Astrocyte (in vitro differentiated cells and primary cell): ENCODE measurements around the gene CYB5R4. TPM values are rescaled to one million over a fixed set of nuclear protein-coding genes. Genes with fewer than 3 reads are reported as not detected.

ENCODE experiments used
- DNase-seq: peaks from one replicate; pipeline ENCODE4 v3.0.0-alpha.2; 2010; ENCODE audit warnings: low read depth
- FAIRE-seq: peaks from 2 replicates; lab custom pipeline; 2011; peaks lifted over from hg19 to GRCh38; lab: Jason Lieb, UNC
- H2AFZ ChIP-seq: 2 replicates; pipeline ENCODE4 v1.6.0; 2012; ENCODE audit warnings: low read depth, low read length, inconsistent platforms
- H3K27ac ChIP-seq: 2 replicates; pipeline ENCODE4 v1.5.1; 2011; ENCODE audit warnings: low read depth, low read length, inconsistent platforms
- H3K27me3 ChIP-seq: 2 replicates; pipeline ENCODE4 v1.6.0; 2011; ENCODE audit warnings: low read length, inconsistent platforms; ENCODE audit not compliant: insufficient read depth
- H3K36me3 ChIP-seq: 2 replicates; pipeline ENCODE4 v1.5.1; 2011; ENCODE audit warnings: low read length, inconsistent platforms; ENCODE audit not compliant: insufficient read depth
- H3K4me1 ChIP-seq: 2 replicates; pipeline ENCODE4 v1.5.1; 2011; ENCODE audit warnings: low read length, inconsistent platforms; ENCODE audit not compliant: insufficient read depth
- H3K4me2 ChIP-seq: 2 replicates; pipeline ENCODE4 v1.6.0; 2012; ENCODE audit warnings: low read length, inconsistent platforms
- H3K4me3 ChIP-seq: 2 replicates; pipeline ENCODE4 v1.5.1; 2011; ENCODE audit warnings: low read depth, mild to moderate bottlenecking, low read length, inconsistent platforms; ENCODE audit not compliant: insufficient read depth
- H3K79me2 ChIP-seq: 2 replicates; pipeline ENCODE4 v1.6.0; 2012; ENCODE audit warnings: mild to moderate bottlenecking, low read length, inconsistent platforms; ENCODE audit not compliant: insufficient read depth
- H3K9ac ChIP-seq: 2 replicates; pipeline ENCODE4 v1.6.0; 2012; ENCODE audit warnings: mild to moderate bottlenecking, low read length, inconsistent platforms
- H3K9me3 ChIP-seq: 2 replicates; pipeline ENCODE4 v1.5.1; 2012; ENCODE audit warnings: low read depth, mild to moderate bottlenecking, low read length, inconsistent platforms; ENCODE audit not compliant: insufficient read depth
- H4K20me1 ChIP-seq: 2 replicates; pipeline ENCODE4 v1.6.0; 2012; ENCODE audit warnings: low read length, inconsistent platforms; ENCODE audit not compliant: insufficient read depth
- H3K27ac Mint-ChIP-seq: one replicate; pipeline ENCODE4 v1.8.0; 2021; ENCODE audit warnings: mild to moderate bottlenecking, mixed read lengths; ENCODE audit not compliant: unreplicated experiment
- H3K27me3 Mint-ChIP-seq: one replicate; pipeline ENCODE4 v1.8.0; 2021; ENCODE audit warnings: low read depth, mixed read lengths; ENCODE audit not compliant: unreplicated experiment
- H3K36me3 Mint-ChIP-seq: one replicate; pipeline ENCODE4 v1.8.0; 2021; ENCODE audit warnings: low read depth, mixed read lengths; ENCODE audit not compliant: unreplicated experiment
- H3K4me1 Mint-ChIP-seq: one replicate; pipeline ENCODE4 v1.8.0; 2021; ENCODE audit warnings: low read depth, mixed read lengths; ENCODE audit not compliant: unreplicated experiment
- H3K4me3 Mint-ChIP-seq: one replicate; pipeline ENCODE4 v1.8.0; 2021; ENCODE audit warnings: mild to moderate bottlenecking, moderate library complexity, mixed read lengths; ENCODE audit not compliant: unreplicated experiment
- H3K9me3 Mint-ChIP-seq: one replicate; pipeline ENCODE4 v1.8.0; 2021; ENCODE audit warnings: mild to moderate bottlenecking, mixed read lengths; ENCODE audit not compliant: unreplicated experiment
- EZH2 ChIP-seq: IDR thresholded peaks from 2 replicates; pipeline ENCODE4 v1.6.1; 2012; ENCODE audit warnings: mild to moderate bottlenecking, low read length, inconsistent platforms; ENCODE audit not compliant: insufficient read depth
- total RNA-seq: library from RNA; stranded (reverse); gene quantifications from 2 replicates; pipeline ENCODE4 v1.2.1, GENCODE V29; 2021
- TF ChIP-seq, protein P1 (sequence below): IDR thresholded peaks from 2 replicates; pipeline ENCODE4 v1.5.1; 2011; ENCODE audit warnings: low read depth, mild to moderate bottlenecking, inconsistent platforms, low read length, moderate library complexity; ENCODE audit not compliant: insufficient read depth

The CYB5R4 gene
- total RNA-seq, 1 donor from 2014 or later, result 14.0 TPM

DNA sequence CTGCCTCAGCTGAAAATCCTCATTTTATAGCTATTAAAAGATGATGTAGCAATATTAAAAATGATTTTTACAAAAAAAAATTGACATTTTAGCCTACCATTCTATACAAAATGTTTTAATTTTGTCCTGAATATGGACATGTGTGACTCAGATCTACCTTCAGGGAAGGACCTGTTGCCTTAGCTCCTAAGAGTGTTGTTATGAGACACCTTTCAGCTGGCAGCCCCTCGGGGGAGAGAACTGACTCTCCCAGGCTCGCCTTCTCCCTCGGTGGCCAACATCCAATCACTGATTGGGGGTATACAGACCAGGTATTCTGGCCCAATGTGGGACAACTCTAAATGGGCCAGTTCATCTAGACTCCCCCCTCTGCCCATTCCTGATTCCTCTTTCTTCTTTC lies 141.6 kb downstream of the CYB5R4 start:
- DNase-seq (no peak), FAIRE-seq (no peak)
- Mint-ChIP-seq H3K36me3 (no peaks in the 10 kb centered on the region), H3K4me3 (no peak overlapping the region), H3K27ac (no peak overlapping the region), H3K9me3 (no peaks in the 10 kb centered on the region), H3K27me3 (no peaks in the 10 kb centered on the region), H3K4me1 (no peaks in the 10 kb centered on the region)
- no peak overlapping the region for H3K4me2 ChIP-seq
- no peak overlapping the region for H2AFZ ChIP-seq
- H4K20me1 ChIP-seq, result no peaks in the 10 kb centered on the region
- H3K79me2 ChIP-seq, result no peaks in the 10 kb centered on the region
- no peaks in the 10 kb centered on the region for H3K9me3 ChIP-seq
- TF ChIP-seq, protein P1, sequence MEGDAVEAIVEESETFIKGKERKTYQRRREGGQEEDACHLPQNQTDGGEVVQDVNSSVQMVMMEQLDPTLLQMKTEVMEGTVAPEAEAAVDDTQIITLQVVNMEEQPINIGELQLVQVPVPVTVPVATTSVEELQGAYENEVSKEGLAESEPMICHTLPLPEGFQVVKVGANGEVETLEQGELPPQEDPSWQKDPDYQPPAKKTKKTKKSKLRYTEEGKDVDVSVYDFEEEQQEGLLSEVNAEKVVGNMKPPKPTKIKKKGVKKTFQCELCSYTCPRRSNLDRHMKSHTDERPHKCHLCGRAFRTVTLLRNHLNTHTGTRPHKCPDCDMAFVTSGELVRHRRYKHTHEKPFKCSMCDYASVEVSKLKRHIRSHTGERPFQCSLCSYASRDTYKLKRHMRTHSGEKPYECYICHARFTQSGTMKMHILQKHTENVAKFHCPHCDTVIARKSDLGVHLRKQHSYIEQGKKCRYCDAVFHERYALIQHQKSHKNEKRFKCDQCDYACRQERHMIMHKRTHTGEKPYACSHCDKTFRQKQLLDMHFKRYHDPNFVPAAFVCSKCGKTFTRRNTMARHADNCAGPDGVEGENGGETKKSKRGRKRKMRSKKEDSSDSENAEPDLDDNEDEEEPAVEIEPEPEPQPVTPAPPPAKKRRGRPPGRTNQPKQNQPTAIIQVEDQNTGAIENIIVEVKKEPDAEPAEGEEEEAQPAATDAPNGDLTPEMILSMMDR, result no peak
- no peak for TF ChIP-seq EZH2
- H3K27ac ChIP-seq, result no peak overlapping the region
- no peaks in the 10 kb centered on the region for H3K4me1 ChIP-seq
- no peaks in the 10 kb centered on the region for H3K36me3 ChIP-seq
- no peak overlapping the region for H3K4me3 ChIP-seq
- no peak overlapping the region for H3K9ac ChIP-seq
- H3K27me3 ChIP-seq, result no peaks in the 10 kb centered on the region

- H3K79me2 ChIP-seq, result no peaks in the 10 kb centered on the region
- no peak for DNase-seq
- no peaks in the 10 kb centered on the region for H3K9me3 ChIP-seq
- Mint-ChIP-seq H3K36me3 (no peaks in the 10 kb centered on the region), H3K27ac (no peak overlapping the region), H3K27me3 (no peaks in the 10 kb centered on the region), H3K4me1 (no peaks in the 10 kb centered on the region), H3K9me3 (no peaks in the 10 kb centered on the region), H3K4me3 (no peak overlapping the region)
- H4K20me1 ChIP-seq, result no peaks in the 10 kb centered on the region
- no peak overlapping the region for H3K27ac ChIP-seq
- no peak overlapping the region for H3K4me2 ChIP-seq
- H2AFZ ChIP-seq, result no peak overlapping the region
- FAIRE-seq, result no peak
- no peak overlapping the region for H3K4me3 ChIP-seq
- H3K9ac ChIP-seq, result no peak overlapping the region
- no peaks in the 10 kb centered on the region for H3K4me1 ChIP-seq
- H3K36me3 ChIP-seq, result no peaks in the 10 kb centered on the region
- H3K27me3 ChIP-seq, result no peaks in the 10 kb centered on the region
- TF ChIP-seq EZH2, result no peak
Measured at GRCh38 chr6:84002226-84002625, 142.7 kb downstream of the CYB5R4 start.

DNA sequence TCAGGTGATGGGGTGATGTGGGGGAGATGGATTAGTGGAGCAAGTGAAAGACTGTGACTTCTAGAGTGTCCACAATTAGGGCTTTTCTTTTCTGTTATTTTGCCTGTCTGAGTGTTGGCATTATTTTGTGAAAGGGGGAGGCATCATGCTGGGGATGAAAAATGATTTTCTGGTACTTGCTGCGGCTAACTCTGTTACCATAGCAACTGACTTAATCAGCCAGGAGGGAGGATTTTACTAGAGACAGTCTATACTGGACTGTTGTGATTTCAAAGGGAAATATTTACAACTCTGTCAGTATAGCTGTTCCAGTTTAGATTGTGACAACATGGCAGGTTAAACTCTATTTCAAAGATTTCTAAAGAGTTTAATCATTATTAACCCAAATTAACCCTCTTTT lies 143.6 kb downstream of the CYB5R4 start:
- Histone ChIP-seq H3K9me3 (no peaks in the 10 kb centered on the region), H3K9ac (no peak overlapping the region), H3K4me2 (no peak overlapping the region), H3K27ac (no peak overlapping the region), H3K36me3 (no peaks in the 10 kb centered on the region), H3K27me3 (no peaks in the 10 kb centered on the region), H3K4me3 (no peak overlapping the region), H3K4me1 (no peaks in the 10 kb centered on the region), H4K20me1 (no peaks in the 10 kb centered on the region), H2AFZ (no peak overlapping the region), H3K79me2 (no peaks in the 10 kb centered on the region)
- no peaks in the 10 kb centered on the region for H3K36me3 Mint-ChIP-seq
- FAIRE-seq (no peak), DNase-seq (no peak)
- H3K4me1 Mint-ChIP-seq, result no peaks in the 10 kb centered on the region
- no peak overlapping the region for H3K4me3 Mint-ChIP-seq
- H3K27me3 Mint-ChIP-seq, result no peaks in the 10 kb centered on the region
- no peaks in the 10 kb centered on the region for H3K9me3 Mint-ChIP-seq
- H3K27ac Mint-ChIP-seq, result no peak overlapping the region
- TF ChIP-seq, protein P1, result no peak
- no peak for TF ChIP-seq EZH2
